CD14-positive monocyte (primary cell): ENCODE results near the gene GTF2F2. TPM values are rescaled to one million over a fixed set of nuclear protein-coding genes. Genes with fewer than 3 reads are reported as not detected.

Experiments
- DNase-seq, 3 donors: peaks; one replicate each; pipeline ENCODE4 v3.0.0-alpha.2; 2011 to 2022
- H2AFZ ChIP-seq: 2 replicates; pipeline ENCODE4 v1.6.0; 2012; ENCODE audit warnings: mild to moderate bottlenecking, low read depth, low read length, inconsistent platforms; ENCODE audit not compliant: insufficient read depth, poor library complexity, severe bottlenecking
- H3K27ac ChIP-seq, 2 donors: 1 replicate in 1 of 2; 2 replicates in 1 of 2; pipeline ENCODE4 v1.5.1; 2012 to 2013; ENCODE audit warnings: low read length in 2 of 2, control low read depth in 1 of 2, inconsistent platforms in 1 of 2, low read depth in 1 of 2, mild to moderate bottlenecking in 1 of 2
- H3K27me3 ChIP-seq, 2 donors: one replicate each; pipeline versions ENCODE4 v1.6.0 to v1.6.1; 2011 to 2013; ENCODE audit warnings: low read length in 2 of 2; ENCODE audit not compliant: control insufficient read depth in 2 of 2, insufficient read depth in 2 of 2
- H3K36me3 ChIP-seq, 2 donors: replicated peaks in 1 of 2; 1 replicate in 1 of 2; 2 replicates in 1 of 2; pipeline versions ENCODE4 v1.5.1 to v1.6.1; 2012 to 2013; ENCODE audit warnings: low read length in 2 of 2, control low read depth in 1 of 2, inconsistent platforms in 1 of 2, mild to moderate bottlenecking in 1 of 2; ENCODE audit not compliant: insufficient read depth in 2 of 2, control insufficient read depth in 1 of 2
- H3K4me1 ChIP-seq, 2 donors: 1 replicate in 1 of 2; 2 replicates in 1 of 2; pipeline versions ENCODE4 v1.5.1 to v1.6.1; 2012 to 2013; ENCODE audit warnings: low read length in 2 of 2, control low read depth in 1 of 2, inconsistent platforms in 1 of 2, mild to moderate bottlenecking in 1 of 2, moderate library complexity in 1 of 2; ENCODE audit not compliant: insufficient read depth in 2 of 2, control insufficient read depth in 1 of 2
- H3K4me2 ChIP-seq: replicated peaks from 2 replicates; pipeline ENCODE3; 2012; ENCODE audit warnings: low read length, moderate library complexity, mild to moderate bottlenecking; ENCODE audit not compliant: poor library complexity, severe bottlenecking; ENCODE audit errors: extremely low read depth
- H3K4me3 ChIP-seq, 3 experiments: fragments of 200-600 bp in 1 of 3; sonication (generic) in 1 of 3; replicated peaks in 1 of 3; 1 replicate in 2 of 3; 2 replicates in 1 of 3; pipeline ENCODE4 v1.5.1; 2011 to 2013; ENCODE audit warnings: low read length in 3 of 3, mild to moderate bottlenecking in 3 of 3, control low read depth in 2 of 3, low read depth in 2 of 3, inconsistent platforms in 1 of 3, moderate library complexity in 1 of 3
- H3K79me2 ChIP-seq: 2 replicates; pipeline ENCODE4 v1.6.0; 2012; ENCODE audit warnings: mild to moderate bottlenecking, control low read depth, inconsistent platforms, low read length, moderate library complexity; ENCODE audit not compliant: insufficient read depth
- H3K9ac ChIP-seq: 2 replicates; pipeline ENCODE4 v1.6.0; 2017; ENCODE audit warnings: low read length, mild to moderate bottlenecking; ENCODE audit not compliant: insufficient read depth, poor library complexity, severe bottlenecking
- H3K9me3 ChIP-seq, 2 donors: replicated peaks in 1 of 2; 1 replicate in 1 of 2; 2 replicates in 1 of 2; pipeline versions ENCODE4 v1.5.1 to v1.6.1; 2012 to 2013; ENCODE audit warnings: low read length in 2 of 2, control low read depth in 1 of 2; ENCODE audit not compliant: control insufficient read depth in 1 of 2, insufficient read depth in 1 of 2
- H4K20me1 ChIP-seq: 2 replicates; pipeline ENCODE4 v1.6.0; 2012; ENCODE audit warnings: mild to moderate bottlenecking, low read length, control low read depth, moderate library complexity; ENCODE audit not compliant: insufficient read depth
- H3K27ac Mint-ChIP-seq, 7 donors: one replicate each; pipeline ENCODE4 v1.8.0; 2020; ENCODE audit warnings: mild to moderate bottlenecking in 7 of 7, mixed read lengths in 7 of 7, moderate library complexity in 6 of 7, inconsistent platforms in 2 of 7
- H3K27me3 Mint-ChIP-seq, 3 donors: one replicate each; pipeline ENCODE4 v1.8.0; 2021 to 2022; ENCODE audit warnings: low read depth in 3 of 3, mild to moderate bottlenecking in 3 of 3, mixed read lengths in 3 of 3, moderate library complexity in 3 of 3, inconsistent platforms in 1 of 3
- H3K36me3 Mint-ChIP-seq, 2 donors: one replicate each; pipeline ENCODE4 v1.8.0; 2020; ENCODE audit warnings: mixed read lengths in 2 of 2, inconsistent platforms in 1 of 2, mild to moderate bottlenecking in 1 of 2
- H3K4me1 Mint-ChIP-seq: one replicate; pipeline ENCODE4 v1.8.0; 2020; ENCODE audit warnings: mild to moderate bottlenecking, mixed read lengths
- H3K4me3 Mint-ChIP-seq, 2 donors: one replicate each; pipeline ENCODE4 v1.8.0; 2020; ENCODE audit warnings: mild to moderate bottlenecking in 2 of 2, mixed read lengths in 2 of 2, moderate library complexity in 1 of 2
- H3K9me3 Mint-ChIP-seq, 7 donors: one replicate each; pipeline ENCODE4 v1.8.0; 2020 to 2022; ENCODE audit warnings: mixed read lengths in 7 of 7, mild to moderate bottlenecking in 6 of 7, moderate library complexity in 6 of 7, inconsistent platforms in 2 of 7
- WGBS: methylation state at CpG from one replicate; pipeline ENCODE4 v1.1.5; 2013; ENCODE audit warnings: missing lambda C conversion rate; ENCODE audit not compliant: insufficient coverage; 5-methylcytosine and 5-hydroxymethylcytosine counted together
- intact Hi-C, 2 donors: fragments of 100-400 bp; cut with micrococcal nuclease; formaldehyde crosslinking; loops; one replicate each; pipeline versions ENCODE4 v1.15.0 to v1.15.1; 2023
- polyA plus RNA-seq, 3 donors: library from polyadenylated mRNA; depleted of rRNA in 1 of 3; unstranded in 2 of 3; stranded (reverse) in 1 of 3; fragments of 300-500 nt in 2 of 3; fragments of >200 nt in 1 of 3; fragmentation: Illumina TruSeq in 2 of 3; gene quantifications; 1 replicate in 2 of 3; 2 replicates in 1 of 3; pipeline ENCODE4 v1.2.3, GENCODE V29; 2012 to 2021
- TF ChIP-seq, protein P1 (sequence below): fragments of 200-600 bp; IDR thresholded peaks from one replicate; pipeline ENCODE4 v1.8.0; 2022; ENCODE audit warnings: antibody characterized with exemption, mild to moderate bottlenecking

Gene GTF2F2
- polyA plus RNA-seq, 3 donors: 8.1 to 10.4 (median 8.5) TPM

DNA sequence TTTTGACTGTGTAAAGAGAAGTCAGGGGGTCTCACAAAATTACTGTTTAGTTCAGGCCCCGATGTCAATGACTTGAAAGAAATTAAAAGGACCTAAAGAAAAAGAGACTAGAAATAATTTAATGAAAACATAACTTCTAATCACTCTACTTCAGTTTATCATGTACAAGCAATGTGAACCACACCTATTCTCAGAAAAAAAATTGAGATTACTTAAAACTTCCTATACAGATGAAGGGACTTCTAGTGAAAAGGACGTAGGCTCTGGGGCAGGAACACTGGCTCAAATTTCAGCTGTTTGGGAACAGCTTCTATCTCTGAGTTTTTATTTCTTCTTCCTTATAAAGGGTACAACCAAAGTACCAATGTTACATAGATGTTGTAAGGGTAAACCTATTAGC lies 182.7 kb downstream of the GTF2F2 start:
- Histone ChIP-seq H3K4me2 (no peak overlapping the region), H3K9ac (no peak overlapping the region), H4K20me1 (no peaks in the 10 kb centered on the region), H3K27ac (no peak overlapping the region), H3K4me1 (no peaks in the 10 kb centered on the region), H3K36me3 (no peaks in the 10 kb centered on the region), H3K79me2 (no peaks in the 10 kb centered on the region), H3K9me3 (no peaks in the 10 kb centered on the region), H3K27me3 (no peaks in the 10 kb centered on the region), H3K4me3 (no peak overlapping the region), H2AFZ (no peak overlapping the region)
- Mint-ChIP-seq H3K36me3 (no peaks in the 10 kb centered on the region), H3K4me3 (no peak overlapping the region), H3K27me3 (peaks cover 0 to 17% (median 10%) of the 10 kb centered on the region in 3 donors), H3K4me1 (peaks cover 3% of the 10 kb centered on the region), H3K27ac (no peak overlapping the region), H3K9me3 (peaks cover 0 to 2% (median 0%) of the 10 kb centered on the region in 7 donors)
- intact Hi-C loops: no loop called here
- WGBS: no CpG with 5 or more reads among the region's 2 CpGs
- TF ChIP-seq, protein P1, sequence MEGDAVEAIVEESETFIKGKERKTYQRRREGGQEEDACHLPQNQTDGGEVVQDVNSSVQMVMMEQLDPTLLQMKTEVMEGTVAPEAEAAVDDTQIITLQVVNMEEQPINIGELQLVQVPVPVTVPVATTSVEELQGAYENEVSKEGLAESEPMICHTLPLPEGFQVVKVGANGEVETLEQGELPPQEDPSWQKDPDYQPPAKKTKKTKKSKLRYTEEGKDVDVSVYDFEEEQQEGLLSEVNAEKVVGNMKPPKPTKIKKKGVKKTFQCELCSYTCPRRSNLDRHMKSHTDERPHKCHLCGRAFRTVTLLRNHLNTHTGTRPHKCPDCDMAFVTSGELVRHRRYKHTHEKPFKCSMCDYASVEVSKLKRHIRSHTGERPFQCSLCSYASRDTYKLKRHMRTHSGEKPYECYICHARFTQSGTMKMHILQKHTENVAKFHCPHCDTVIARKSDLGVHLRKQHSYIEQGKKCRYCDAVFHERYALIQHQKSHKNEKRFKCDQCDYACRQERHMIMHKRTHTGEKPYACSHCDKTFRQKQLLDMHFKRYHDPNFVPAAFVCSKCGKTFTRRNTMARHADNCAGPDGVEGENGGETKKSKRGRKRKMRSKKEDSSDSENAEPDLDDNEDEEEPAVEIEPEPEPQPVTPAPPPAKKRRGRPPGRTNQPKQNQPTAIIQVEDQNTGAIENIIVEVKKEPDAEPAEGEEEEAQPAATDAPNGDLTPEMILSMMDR: no peak
- no peak for DNase-seq

DNA sequence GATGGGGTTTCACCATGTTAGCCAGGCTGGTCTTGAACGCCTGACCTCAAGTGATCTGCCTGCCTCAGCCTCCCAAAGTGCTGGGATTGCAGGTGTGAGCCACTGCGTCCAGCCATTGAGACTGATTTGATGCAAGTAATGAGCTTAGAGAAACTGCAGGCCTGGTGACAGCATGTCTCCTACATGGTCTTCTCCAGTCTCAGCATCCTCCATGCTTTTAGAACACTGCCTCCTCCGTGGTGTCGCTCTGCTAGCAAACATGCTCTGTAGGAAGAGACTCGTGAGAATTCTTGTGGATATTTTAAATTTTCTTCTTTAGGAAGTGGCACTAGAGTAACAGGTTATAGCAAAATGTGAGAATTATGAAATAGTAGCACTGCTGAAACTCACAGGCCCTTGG lies 183.6 kb downstream of the GTF2F2 start:
- DNase-seq: no peak
- Histone ChIP-seq H3K4me1 (no peaks in the 10 kb centered on the region), H2AFZ (no peak overlapping the region), H4K20me1 (no peaks in the 10 kb centered on the region), H3K9ac (no peak overlapping the region), H3K36me3 (no peaks in the 10 kb centered on the region), H3K4me3 (no peak overlapping the region), H3K79me2 (no peaks in the 10 kb centered on the region), H3K9me3 (no peaks in the 10 kb centered on the region), H3K4me2 (no peak overlapping the region), H3K27ac (no peak overlapping the region), H3K27me3 (no peaks in the 10 kb centered on the region)
- WGBS: 90% methylated on average over 5 of the region's 5 CpGs
- H3K27me3 Mint-ChIP-seq: peaks cover 1 to 17% (median 13%) of the 10 kb centered on the region in 3 donors
- no peaks in the 10 kb centered on the region for H3K36me3 Mint-ChIP-seq
- H3K4me1 Mint-ChIP-seq: peaks cover 2% of the 10 kb centered on the region
- intact Hi-C loops: no loop called here
- H3K9me3 Mint-ChIP-seq: peaks cover 0 to 2% (median 0%) of the 10 kb centered on the region in 7 donors
- H3K27ac Mint-ChIP-seq: no peak overlapping the region
- TF ChIP-seq, protein P1: no peak
- no peak overlapping the region for H3K4me3 Mint-ChIP-seq
